Measurements from ENCODE around the gene KIN. TPM values are rescaled to one million over a fixed set of nuclear protein-coding genes. Genes with fewer than 3 reads are reported as not detected.
"Not testable (repeated sequence)": the region's sequence is repeated elsewhere in the genome, so short reads cannot be mapped to it uniquely, and the experiment has no call there.

KIN gene
- total RNA-seq, 2 donors from 2014 or later: 6.3 to 8.6 TPM

- no peaks in the 10 kb centered on the region for H3K27me3 Mint-ChIP-seq
- H3K27ac Mint-ChIP-seq: no peak overlapping the region
- H3K4me3 Mint-ChIP-seq: no peak overlapping the region
- peaks cover 10% of the 10 kb centered on the region for H3K36me3 Mint-ChIP-seq (ENCODE audit: low read depth)
- no peak for ATAC-seq
- DNase-seq: no peak
- H3K9me3 ChIP-seq (ENCODE audit: control insufficient read depth, low read length, poor library complexity, severe bottlenecking): no peaks in the 10 kb centered on the region
- H3K4me1 Mint-ChIP-seq: peaks cover 3% of the 10 kb centered on the region
Measured at GRCh38 chr10:7750222-7750621, 37.6 kb downstream of the KIN start.

- not testable (repeated sequence) for H3K27me3 Mint-ChIP-seq, H3K27ac Mint-ChIP-seq, H3K4me3 Mint-ChIP-seq
Measured at GRCh38 chr10:7748637-7749036, 39.2 kb downstream of the KIN start.

DNA sequence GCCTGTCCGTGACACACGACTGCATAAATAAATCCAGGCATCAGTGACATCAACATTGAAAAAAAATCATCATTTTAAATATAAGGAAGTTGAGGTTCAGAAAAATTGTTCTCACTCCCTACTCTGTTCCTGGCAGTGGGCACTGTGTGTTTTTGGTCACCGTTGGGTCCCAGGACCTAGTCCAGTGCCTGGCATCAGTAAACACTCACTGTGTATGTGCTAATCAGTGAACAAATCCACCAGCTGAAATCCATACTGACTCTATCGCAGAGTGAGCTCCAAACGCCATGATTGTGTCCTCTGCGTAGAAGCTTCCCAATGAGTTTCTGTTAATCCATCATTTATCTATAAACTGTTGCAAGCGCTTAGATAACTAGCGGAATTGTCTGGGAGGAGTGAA is 43.5 kb downstream of the KIN start:
- H3K9me3 ChIP-seq (ENCODE audit: control insufficient read depth, low read length, poor library complexity, severe bottlenecking): no peaks in the 10 kb centered on the region
- Mint-ChIP-seq H3K4me1 (peaks cover 3% of the 10 kb centered on the region), H3K27me3 (peaks cover 4% of the 10 kb centered on the region), H3K36me3 (ENCODE audit: low read depth) (no peaks in the 10 kb centered on the region), H3K4me3 (no peak overlapping the region), H3K27ac (no peak overlapping the region)
- no peak for DNase-seq
- no peak for ATAC-seq

More at GRCh38 chr10:7748637-7749036, 39.2 kb downstream of the KIN start:
- not testable (repeated sequence) for H3K4me1 Mint-ChIP-seq; DNase-seq; ATAC-seq; H3K36me3 Mint-ChIP-seq (ENCODE audit: low read depth); H3K9me3 ChIP-seq (ENCODE audit: control insufficient read depth, low read length, poor library complexity, severe bottlenecking)

GRCh38 chr10:7738536-7739407 is 49.0 kb downstream of the KIN start:
- Mint-ChIP-seq H3K4me3 (no peak overlapping the region), H3K27me3 (peaks cover 7% of the 10 kb centered on the region), H3K4me1 (no peaks in the 10 kb centered on the region), H3K36me3 (ENCODE audit: low read depth) (no peaks in the 10 kb centered on the region), H3K27ac (no peak overlapping the region)
- no peaks in the 10 kb centered on the region for H3K9me3 ChIP-seq (ENCODE audit: control insufficient read depth, low read length, poor library complexity, severe bottlenecking)
- ATAC-seq (no peak), DNase-seq (no peak)

- no peak overlapping the region for H3K4me3 Mint-ChIP-seq
- ATAC-seq (no peak), DNase-seq (no peak)
- no peak overlapping the region for H3K27ac Mint-ChIP-seq
- no peaks in the 10 kb centered on the region for H3K9me3 ChIP-seq (ENCODE audit: control insufficient read depth, low read length, poor library complexity, severe bottlenecking)
- peaks cover 19% of the 10 kb centered on the region for H3K27me3 Mint-ChIP-seq
- H3K36me3 Mint-ChIP-seq (ENCODE audit: low read depth): peaks cover 4% of the 10 kb centered on the region
- H3K4me1 Mint-ChIP-seq: no peaks in the 10 kb centered on the region
Measured at GRCh38 chr10:7734821-7735220, 53.0 kb downstream of the KIN start.

- no peak for ATAC-seq
- no peak overlapping the region for H3K27ac Mint-ChIP-seq
- H3K4me1 Mint-ChIP-seq: no peaks in the 10 kb centered on the region
Measured at GRCh38 chr10:7722927-7723529, 64.8 kb downstream of the KIN start.

DNA sequence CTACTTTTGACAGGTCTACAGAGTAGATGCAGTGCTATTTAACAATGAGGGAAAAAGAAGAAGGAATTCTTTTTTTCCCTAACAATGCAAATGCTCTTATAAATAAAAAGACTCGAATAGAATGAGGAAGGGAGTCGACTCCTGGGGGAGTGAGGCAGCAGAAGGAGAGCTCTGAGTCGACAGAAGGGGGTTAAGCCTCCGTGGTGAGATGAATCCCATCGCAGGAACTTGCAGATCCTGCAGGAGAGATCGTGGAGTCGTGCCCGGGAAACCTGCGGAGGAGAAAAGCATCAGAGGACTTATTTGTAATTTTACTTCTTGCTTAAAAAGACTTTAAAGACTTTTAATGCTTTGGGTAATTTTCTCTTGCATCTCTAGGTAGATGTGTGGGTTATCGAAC is 67.3 kb downstream of the KIN start:
- Mint-ChIP-seq H3K36me3 (ENCODE audit: low read depth) (peaks cover 5% of the 10 kb centered on the region), H3K4me3 (no peak overlapping the region)
- no peak for ATAC-seq

More at GRCh38 chr10:7722927-7723529, 64.8 kb downstream of the KIN start:
- H3K27me3 Mint-ChIP-seq: peaks cover 21% of the 10 kb centered on the region
- H3K9me3 ChIP-seq (ENCODE audit: control insufficient read depth, low read length, poor library complexity, severe bottlenecking): no peaks in the 10 kb centered on the region
- H3K36me3 Mint-ChIP-seq (ENCODE audit: low read depth): peaks cover 5% of the 10 kb centered on the region
- H3K4me3 Mint-ChIP-seq: no peak overlapping the region
- DNase-seq: no peak

DNA sequence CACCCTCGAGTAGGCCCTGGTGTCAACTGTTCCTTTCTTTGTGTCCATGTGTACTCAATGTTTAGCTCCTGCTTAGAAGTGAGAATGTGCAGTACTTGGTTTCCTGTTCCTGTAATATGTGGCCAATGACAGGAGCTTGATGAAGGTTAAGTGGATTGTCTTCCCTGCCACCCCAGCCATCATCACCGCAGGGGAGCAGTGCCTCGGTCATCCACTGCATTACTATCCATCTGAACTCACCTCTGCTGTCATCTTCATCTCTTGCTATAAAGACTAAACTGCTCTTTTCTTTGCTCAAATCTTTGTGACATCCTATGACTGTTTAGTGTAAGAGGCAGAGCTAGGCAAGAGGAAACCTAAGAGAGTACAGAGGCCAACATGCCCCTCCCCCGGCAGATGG is 69.1 kb downstream of the KIN start:
- Mint-ChIP-seq H3K36me3 (ENCODE audit: low read depth) (peaks cover 7% of the 10 kb centered on the region), H3K27ac (no peak overlapping the region), H3K4me1 (no peaks in the 10 kb centered on the region), H3K27me3 (peaks cover 40% of the 10 kb centered on the region), H3K4me3 (no peak overlapping the region)
- ATAC-seq (no peak), DNase-seq (no peak)
- no peaks in the 10 kb centered on the region for H3K9me3 ChIP-seq (ENCODE audit: control insufficient read depth, low read length, poor library complexity, severe bottlenecking)

More for the DNA sequence above, 67.3 kb downstream of the KIN start:
- Mint-ChIP-seq H3K27ac (no peak overlapping the region), H3K27me3 (peaks cover 33% of the 10 kb centered on the region), H3K4me1 (no peaks in the 10 kb centered on the region)
- no peaks in the 10 kb centered on the region for H3K9me3 ChIP-seq (ENCODE audit: control insufficient read depth, low read length, poor library complexity, severe bottlenecking)
- DNase-seq: no peak

GRCh38 chr10:7717767-7718166 is 70.0 kb downstream of the KIN start:
- Mint-ChIP-seq H3K27ac (no peak overlapping the region), H3K4me1 (no peaks in the 10 kb centered on the region), H3K4me3 (no peak overlapping the region), H3K36me3 (ENCODE audit: low read depth) (peaks cover 4% of the 10 kb centered on the region), H3K27me3 (peaks cover 46% of the 10 kb centered on the region)
- no peaks in the 10 kb centered on the region for H3K9me3 ChIP-seq (ENCODE audit: control insufficient read depth, low read length, poor library complexity, severe bottlenecking)
- ATAC-seq (no peak), DNase-seq (no peak)

- Mint-ChIP-seq H3K27ac (no peak overlapping the region), H3K27me3 (peaks cover 53% of the 10 kb centered on the region), H3K4me1 (no peaks in the 10 kb centered on the region), H3K36me3 (ENCODE audit: low read depth) (peaks cover 2% of the 10 kb centered on the region), H3K4me3 (no peak overlapping the region)
- ATAC-seq: no peak
- H3K9me3 ChIP-seq (ENCODE audit: control insufficient read depth, low read length, poor library complexity, severe bottlenecking): no peaks in the 10 kb centered on the region
- DNase-seq: no peak
Measured at GRCh38 chr10:7715515-7715914, 72.3 kb downstream of the KIN start.

- H3K4me3 Mint-ChIP-seq; DNase-seq; H3K4me1 Mint-ChIP-seq; ATAC-seq; H3K36me3 Mint-ChIP-seq (ENCODE audit: low read depth); H3K27ac Mint-ChIP-seq; H3K9me3 ChIP-seq (ENCODE audit: control insufficient read depth, low read length, poor library complexity, severe bottlenecking): not testable (repeated sequence)
- H3K27me3 Mint-ChIP-seq: peaks cover 36% of the 10 kb centered on the region
Measured at GRCh38 chr10:7711075-7711474, 76.7 kb downstream of the KIN start.

- Mint-ChIP-seq H3K4me1 (no peaks in the 10 kb centered on the region), H3K4me3 (no peak overlapping the region), H3K27ac (no peak overlapping the region), H3K27me3 (peaks cover 36% of the 10 kb centered on the region), H3K36me3 (ENCODE audit: low read depth) (peaks cover 4% of the 10 kb centered on the region)
- DNase-seq: no peak
- ATAC-seq: no peak
- no peaks in the 10 kb centered on the region for H3K9me3 ChIP-seq (ENCODE audit: control insufficient read depth, low read length, poor library complexity, severe bottlenecking)
Measured at GRCh38 chr10:7710446-7710845, 77.3 kb downstream of the KIN start.

DNA sequence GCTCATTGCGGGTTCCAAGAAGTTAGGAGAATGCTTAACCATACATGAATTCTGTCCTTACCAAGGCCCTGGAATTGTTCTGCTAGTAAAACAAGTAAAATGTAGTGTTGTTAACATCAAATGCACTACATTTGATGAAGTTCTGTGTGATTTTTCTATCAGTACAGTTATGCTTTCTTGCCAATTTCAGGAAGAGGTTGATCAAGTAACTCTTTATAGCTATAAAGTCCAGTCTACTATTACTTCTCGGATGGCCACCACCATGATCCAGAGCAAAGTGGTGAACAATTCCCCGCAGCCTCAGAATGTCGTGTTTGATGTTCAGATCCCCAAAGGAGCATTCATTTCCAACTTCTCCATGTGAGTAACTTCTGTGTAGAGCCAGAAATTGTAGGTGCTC is 79.0 kb downstream of the KIN start:
- no peak for DNase-seq
- no peak for ATAC-seq
- no peaks in the 10 kb centered on the region for H3K4me1 Mint-ChIP-seq
- no peak overlapping the region for H3K4me3 Mint-ChIP-seq
- no peaks in the 10 kb centered on the region for H3K9me3 ChIP-seq (ENCODE audit: control insufficient read depth, low read length, poor library complexity, severe bottlenecking)
- peaks cover 30% of the 10 kb centered on the region for H3K27me3 Mint-ChIP-seq
- peaks cover 2% of the 10 kb centered on the region for H3K36me3 Mint-ChIP-seq (ENCODE audit: low read depth)
- H3K27ac Mint-ChIP-seq: no peak overlapping the region

Measured in T-helper 17 cell (primary cell).